ENCODE results near the gene OSBPL5.

The OSBPL5 gene

DNA sequence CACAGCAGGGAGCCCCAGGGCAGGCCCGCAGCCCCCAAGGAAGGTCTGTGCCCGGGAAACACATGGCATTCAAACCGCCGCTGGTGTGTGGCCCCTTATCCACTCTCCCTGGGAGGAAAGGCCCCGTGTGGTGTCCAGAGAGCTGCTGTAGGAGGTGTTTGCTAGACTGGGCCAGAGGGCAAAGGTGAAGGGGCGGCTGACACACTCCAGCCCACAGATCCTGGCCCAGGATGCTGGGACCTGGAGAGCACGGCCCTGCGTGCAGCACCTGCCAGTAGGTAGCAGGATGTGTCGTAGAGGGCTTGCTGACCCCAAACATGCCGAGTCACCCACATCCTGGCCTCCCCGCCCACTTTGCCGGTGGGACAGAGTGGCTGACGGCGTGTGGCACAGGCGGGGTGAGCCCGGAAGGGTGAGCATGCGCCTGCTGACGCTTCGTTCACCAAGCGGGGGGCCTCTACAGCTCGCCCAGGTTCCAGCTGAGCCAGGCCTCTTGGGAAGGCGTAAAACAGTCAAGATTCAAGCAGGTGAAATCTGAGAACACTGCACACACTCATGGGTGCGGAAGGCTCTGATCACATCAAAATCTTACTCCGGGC, 11.0 kb downstream of the OSBPL5 start:
- FAIRE-seq = no peak

DNA sequence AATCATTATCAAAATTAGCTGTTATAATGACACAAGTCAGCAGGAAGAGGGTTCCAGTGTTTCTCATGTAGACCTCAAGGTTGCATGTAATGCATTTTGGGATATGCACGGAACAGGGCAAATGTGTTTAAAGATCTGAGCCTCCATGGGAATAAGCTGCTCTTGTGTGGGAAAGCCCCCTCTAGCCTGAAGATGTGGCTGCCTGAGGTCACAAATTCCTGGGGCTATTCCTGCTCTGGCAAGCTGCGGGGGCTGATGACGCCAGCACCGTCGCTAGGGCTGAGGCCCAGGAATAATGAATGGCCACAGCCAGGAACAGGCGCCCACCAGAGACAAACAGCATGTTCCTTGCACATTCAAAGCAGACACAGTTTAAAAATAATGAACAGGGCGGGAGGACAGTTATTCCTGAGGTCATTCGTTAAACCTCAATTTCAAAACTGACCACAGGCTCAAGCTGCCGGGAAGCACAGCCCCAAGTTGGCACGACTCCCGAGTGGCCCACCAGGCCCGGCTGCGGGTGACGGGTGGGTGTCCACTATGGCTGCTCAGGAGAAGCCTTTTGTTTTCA, 11.7 kb downstream of the OSBPL5 start:
- no peak for DNase-seq (ENCODE audit: insufficient read length, low spot score)
- FAIRE-seq = no peak

More for the DNA sequence above, 11.0 kb downstream of the OSBPL5 start:
- no peak for DNase-seq (ENCODE audit: insufficient read length, low spot score)

DNA sequence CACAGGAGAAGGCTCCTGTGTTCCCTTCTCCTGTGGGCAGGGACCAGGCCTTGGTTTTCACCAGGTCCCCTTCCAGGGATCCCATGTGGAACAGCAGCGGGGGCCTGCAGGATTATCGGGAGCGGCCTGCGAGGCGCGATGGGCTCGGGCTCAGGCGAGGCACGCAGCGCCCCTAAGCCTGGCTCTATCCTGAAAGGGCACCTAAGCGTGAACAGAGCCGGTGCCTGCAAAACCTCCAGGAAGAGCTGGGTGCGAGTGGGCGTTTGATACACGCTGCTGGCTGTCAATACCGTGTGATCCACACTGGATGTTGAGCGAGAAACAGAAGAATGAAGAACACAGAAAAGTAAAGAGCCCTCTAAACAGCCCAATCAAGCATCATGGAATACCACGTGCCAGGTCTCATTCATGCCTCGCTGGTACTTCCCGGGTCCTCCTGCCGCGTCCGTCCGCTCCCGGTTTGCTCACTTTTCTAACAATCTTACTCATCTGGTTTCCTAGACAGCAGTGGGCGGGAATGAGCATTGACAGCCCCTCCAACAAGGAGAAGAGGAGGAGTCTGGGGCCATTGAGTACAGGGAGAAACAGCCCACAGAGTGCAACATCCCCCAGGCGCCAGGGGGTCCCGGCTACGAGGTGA, 12.5 kb downstream of the OSBPL5 start:
- no peak for DNase-seq (ENCODE audit: insufficient read length, low spot score)
- no peak for FAIRE-seq

DNA sequence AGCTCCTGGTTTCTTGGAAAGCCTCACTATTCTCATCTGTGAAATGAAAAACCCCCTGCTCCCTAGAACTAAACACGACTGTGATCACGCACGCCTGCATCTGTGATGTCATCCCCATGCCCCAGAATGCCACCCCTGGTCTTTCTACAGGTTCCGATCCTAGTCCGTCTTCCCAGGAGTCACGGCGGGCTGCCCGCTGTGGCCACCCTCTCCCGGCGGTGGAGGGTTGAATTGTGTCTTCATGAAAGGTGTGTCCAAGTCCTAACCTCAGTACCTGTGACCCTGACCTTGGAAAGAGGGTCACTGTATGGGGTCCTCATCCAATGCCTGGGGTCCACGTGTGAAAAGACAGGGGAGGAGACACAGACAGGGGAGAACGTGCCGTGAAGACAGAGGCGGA, 14.4 kb downstream of the OSBPL5 start:
- DNase-seq (ENCODE audit: insufficient read length, low spot score) = no peak

DNA sequence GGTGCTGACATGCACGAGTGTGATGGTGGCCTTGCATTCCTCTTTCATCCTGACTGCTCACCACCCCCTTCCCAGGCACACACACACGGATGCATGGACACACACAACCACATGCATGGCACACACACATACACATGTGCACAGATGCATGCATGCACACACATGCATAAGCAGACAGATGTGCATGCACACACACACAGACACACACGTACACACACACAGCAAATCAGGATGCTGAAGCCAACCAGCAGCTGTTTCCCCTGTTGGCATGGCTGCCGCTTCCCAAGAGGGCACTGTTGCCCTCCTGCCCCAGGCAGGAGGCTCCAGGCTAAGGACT, 15.3 kb downstream of the OSBPL5 start:
- no peak for FAIRE-seq

More for the DNA sequence above, 14.4 kb downstream of the OSBPL5 start:
- no peak for FAIRE-seq

DNA sequence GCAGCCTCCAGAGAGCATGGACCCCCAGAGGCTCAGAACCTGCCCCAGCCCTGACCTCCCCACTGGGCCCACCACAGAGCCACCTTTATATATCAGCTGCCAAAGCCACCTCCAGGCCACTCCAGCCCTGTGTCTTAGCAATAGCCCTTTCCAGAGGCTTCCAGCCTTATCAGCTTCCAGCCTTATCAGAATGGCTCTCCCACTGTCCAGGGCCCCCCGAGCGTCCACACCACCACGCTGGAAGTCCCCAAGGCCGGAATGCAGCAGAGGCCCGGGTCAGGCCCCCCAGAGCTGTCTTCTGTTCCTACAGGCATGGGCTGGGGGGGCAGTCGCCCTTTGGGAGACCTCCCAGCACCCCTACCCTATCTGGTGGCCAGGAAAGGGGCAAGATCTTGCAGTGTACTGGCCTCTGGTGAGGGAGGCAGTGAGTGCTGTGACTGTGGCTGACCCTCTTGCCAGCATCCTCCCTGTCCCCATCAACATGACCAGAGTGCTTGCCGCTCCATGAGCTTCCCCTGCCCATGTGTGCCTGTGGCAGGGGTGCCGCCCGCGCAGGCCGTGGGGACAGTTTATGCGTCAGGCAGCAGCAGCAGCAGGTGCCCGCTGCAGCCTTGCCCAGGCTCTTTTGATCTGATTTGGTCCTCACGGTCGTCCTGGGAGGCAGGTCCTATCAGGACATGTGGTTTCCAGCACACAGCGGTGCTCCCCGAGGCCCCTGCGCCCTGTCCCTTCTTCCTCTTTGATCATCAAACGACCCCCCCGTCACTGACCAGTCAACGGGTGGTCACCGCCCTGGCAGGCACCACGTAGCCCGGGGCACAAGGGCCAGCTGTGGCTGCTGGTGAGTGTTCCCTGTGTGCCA, 15.9 kb downstream of the OSBPL5 start:
- FAIRE-seq (no peak), DNase-seq (ENCODE audit: insufficient read length, low spot score) (no peak)

More for the DNA sequence above, 15.3 kb downstream of the OSBPL5 start:
- no peak for DNase-seq (ENCODE audit: insufficient read length, low spot score)

DNA sequence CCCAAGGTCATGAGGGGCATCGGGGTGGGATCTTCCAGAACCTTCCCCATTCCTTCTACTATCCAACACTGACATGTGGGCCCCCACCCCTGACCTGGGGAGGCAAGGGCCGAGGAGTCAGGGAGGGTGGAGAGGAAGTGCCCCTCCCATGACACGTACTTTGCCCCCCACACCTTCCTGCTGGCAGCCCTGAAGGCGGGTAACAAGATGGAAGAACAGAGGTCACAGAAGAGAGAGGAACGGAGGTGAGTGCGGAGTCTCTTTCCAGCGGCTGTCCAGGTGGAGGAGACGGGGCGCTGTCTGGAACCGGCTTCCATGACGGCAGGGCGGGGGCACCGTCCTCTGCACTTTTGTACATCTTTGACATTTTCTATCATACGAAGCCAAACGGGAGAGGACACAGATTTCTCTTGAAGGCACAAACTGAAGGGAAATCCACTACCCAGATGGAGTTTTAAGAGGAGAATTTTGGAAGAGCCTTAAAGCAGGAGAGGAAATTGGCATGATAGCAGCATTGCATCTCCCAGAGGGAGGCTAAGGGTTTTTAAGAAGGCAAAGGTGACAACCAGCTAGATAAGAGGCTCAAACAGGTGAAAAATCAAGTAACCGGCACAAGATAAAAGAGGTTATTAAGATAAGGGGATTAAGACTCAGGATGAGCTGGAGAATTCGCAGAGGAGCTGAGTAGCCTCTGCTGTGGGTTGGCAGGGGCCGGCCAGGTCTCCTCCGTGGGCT, 16.7 kb downstream of the OSBPL5 start:
- FAIRE-seq (no peak), DNase-seq (ENCODE audit: insufficient read length, low spot score) (no peak)

DNA sequence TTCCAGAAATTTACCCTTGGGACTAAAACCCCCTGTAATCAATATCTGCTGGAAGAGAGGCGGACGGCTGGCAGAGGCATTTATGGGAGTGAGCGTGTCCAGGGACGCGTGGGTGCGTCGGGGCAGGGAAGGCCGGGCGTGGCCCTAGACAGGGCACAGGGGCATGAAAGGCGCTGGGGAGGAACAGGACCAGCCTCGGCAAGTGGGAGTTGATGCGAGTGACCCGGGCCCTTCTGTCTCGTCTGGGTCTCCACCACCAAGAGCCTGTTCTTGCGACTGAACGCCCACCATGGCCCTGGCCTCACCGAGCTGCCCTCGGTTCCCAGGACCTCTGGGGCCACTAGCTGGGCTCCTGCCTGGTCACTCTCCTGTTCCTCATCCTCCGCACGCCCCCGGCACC, 17.5 kb downstream of the OSBPL5 start:
- FAIRE-seq = no peak

DNA sequence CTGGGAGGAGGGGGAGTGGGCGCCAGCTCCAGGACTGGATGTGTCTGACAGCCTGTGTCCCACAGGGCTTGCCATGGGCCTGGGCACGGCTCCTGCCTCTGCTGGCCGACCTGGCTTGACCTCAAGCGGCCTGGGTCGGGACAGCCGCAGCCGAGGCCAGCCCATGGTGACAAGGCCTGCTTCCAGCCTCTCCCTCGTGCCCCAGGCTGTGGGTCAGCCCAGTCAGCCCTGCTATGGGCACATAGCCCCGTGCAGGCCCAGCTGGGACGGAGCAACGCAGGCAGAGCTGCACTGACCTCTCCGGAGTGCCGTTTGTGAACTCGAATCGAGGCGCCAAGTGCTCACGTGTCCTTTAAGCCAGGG, 17.9 kb downstream of the OSBPL5 start:
- DNase-seq (ENCODE audit: insufficient read length, low spot score) = no peak
- FAIRE-seq = no peak

More for the DNA sequence above, 17.5 kb downstream of the OSBPL5 start:
- DNase-seq (ENCODE audit: insufficient read length, low spot score) = no peak

DNA sequence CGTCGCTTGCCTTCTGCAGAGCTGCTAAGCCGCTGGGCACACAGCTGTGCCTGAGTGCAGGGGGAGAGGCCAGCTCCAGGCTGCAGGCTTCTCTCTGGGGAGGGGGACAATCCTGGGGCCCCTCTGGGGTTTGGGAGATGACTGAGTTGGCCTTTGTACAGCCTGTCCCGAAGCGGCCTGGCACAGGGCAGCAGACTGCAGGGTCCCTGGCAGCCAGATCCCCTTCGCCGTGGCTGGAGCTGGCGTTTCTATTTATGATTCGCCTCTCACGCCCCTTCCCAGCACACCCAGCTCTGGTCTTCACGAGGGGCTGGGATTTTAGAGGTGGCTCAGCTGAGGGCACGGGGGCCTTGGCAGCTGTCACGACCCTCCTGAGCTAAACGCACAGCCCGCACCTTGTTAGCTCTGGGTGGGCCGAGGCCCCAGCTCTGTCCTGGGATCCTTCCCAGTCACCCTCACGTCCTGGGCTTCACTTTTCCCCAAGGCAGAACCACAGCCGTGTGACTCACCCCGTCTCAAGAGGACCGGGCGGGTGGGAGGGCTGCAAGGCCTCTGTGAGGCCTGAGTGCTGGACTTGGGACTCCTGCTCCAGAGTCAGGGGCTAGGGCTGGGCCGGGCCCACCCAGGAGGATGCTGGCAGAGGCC, 18.4 kb downstream of the OSBPL5 start:
- no peak for DNase-seq (ENCODE audit: insufficient read length, low spot score)
- FAIRE-seq = no peak

DNA sequence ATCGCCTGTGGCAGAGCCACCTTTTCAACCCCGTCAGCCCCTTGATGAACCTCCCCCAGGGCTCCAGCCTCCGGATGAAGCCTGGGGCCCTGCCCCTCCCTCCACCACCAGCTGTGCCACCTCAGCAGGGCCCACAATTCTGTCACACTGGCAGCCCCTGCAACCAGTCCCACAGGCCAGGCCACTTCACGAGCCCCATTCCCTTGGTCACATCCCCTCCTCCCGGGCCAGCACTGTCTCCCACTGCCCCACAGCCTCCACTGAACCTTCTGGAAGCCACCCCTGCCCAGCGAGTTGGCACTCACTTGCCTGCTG, 19.9 kb downstream of the OSBPL5 start:
- no peak for DNase-seq (ENCODE audit: insufficient read length, low spot score)

DNA sequence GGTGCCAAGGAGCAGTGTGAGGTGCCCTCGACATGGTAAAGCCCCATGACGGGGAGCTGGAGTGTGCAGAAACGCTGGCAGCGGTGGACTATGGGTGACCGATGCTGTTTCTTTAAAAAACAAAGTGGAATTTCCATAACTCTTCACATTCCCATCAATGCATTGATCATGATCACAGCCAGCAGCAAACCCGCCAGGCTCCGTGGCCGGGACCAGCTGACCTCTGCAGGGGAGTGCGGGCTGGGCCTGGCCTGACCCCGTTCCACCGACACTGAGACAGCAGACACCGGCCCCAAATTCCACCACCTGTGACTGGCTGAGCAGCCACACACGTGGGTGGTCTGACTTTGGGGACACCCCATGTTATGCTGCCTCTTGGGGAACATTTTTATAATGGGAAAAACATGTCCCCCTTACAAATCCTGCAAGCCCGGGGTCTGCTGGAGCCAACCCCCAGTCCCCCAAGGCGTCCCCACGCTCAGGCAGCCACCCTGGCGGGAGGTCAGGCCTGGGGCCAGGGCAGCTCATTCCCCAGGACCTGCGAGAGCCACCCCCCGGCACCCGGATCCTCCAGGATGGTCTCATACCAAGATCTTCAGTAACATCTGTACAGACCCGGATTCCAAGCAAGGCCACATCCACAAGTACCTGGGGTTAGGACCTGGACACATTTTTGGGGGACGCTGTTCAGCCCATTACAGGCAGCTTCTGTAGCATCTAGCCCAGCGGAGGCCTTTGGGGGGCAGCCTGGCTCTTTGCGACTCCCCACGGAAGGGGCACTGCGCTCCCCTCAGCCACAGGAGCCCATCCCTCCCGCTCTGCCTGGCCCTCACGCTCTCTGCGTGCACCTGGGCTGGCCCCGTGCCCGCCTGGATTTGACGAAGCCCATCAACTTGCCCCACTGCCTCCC, 20.6 kb downstream of the OSBPL5 start:
- DNase-seq (ENCODE audit: insufficient read length, low spot score) = no peak
- no peak for FAIRE-seq

More for the DNA sequence above, 19.9 kb downstream of the OSBPL5 start:
- FAIRE-seq = no peak

DNA sequence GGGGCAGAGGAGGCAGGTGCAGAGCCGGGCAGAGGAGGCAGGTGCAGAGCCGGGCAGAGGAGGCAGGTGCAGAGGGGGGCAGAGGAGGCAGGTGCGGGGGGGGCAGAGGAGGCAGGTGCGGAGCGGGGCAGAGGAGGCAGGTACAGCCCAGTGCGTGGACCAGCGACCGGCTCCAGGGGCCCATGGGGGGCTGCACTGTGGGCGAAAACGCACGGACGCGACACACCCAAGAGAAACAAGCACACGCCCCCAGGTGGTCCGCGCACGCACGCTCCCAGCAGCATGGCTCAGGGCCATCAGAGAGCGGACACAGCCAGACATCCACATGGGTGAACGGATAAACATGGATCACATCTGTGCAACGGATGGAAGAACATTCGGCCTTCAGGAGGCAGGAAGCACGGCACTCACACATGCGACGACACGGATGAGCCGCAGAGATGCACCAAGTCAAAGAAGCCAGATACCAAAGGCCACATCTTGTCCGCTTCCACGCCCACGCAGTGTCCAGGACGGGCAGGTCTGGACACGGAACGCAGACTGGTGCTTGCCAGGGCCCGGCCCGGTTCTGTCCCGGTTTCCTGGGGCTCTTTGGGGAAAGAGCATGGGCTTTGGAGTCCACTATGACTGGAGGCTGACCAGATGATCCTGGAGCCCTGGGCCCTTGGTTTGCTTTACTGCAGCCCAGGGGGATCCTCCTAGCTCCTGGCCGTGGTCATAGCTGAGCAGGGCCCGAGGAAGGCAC, 21.8 kb downstream of the OSBPL5 start:
- FAIRE-seq = no peak
- DNase-seq (ENCODE audit: insufficient read length, low spot score) = no peak

DNA sequence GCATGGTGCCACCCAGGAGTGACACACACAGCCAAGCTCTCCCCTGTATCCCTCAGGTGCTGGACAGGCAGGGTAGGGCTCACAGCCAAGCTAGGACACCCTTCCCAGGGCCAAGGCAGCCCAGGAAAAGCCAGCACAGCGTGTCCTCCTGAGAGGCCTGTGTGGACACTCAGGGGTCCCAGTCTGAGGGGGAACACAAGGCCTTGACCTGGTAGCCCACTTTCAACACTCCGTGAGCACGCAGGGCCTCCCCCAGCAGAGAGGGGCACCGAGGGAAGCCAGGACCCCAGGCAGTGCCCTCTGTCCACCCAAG, 24.9 kb downstream of the OSBPL5 start:
- DNase-seq (ENCODE audit: insufficient read length, low spot score) = no peak
- no peak for FAIRE-seq

DNA sequence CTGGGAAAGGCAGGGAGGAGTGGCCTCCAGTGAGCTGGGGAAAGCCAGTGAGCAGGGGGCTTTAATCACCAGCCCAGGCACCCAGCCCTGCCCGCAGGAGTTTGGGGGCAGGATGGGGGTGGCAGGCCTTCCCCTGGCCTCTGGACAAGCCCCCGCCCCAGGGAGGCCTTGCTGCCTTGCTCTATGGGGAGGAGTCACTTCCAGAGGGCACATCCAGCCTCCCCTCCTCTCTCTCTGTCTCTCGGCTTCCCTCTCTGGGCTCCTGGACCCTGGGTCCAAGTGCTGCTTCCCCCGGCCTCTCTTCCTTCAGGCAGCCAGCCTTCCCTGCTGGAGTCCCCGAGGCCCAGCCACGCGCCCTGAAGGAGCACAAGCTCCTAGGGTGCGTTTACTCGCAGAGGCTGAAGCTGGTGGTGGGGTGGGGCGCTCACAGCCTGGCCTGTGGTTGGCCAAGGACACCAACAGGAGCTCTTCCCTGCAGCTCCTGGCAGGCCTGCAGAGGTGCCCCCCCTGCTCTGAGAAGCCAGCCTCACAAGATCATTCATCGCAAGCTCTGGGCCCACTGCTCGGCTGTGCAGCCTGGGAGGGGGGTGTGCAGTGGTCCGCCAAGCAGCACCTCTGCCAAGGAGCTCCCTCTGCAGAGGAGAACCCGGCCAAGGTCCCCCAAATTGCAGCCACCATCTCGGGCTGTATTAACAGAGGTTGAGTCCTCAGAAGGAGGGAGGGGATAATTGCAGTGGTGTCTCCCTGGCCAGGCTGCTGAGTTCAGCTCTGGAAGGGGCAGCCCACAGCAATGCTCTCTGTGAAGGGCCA, 25.4 kb downstream of the OSBPL5 start:
- FAIRE-seq (no peak), DNase-seq (ENCODE audit: insufficient read length, low spot score) (no peak)

DNA sequence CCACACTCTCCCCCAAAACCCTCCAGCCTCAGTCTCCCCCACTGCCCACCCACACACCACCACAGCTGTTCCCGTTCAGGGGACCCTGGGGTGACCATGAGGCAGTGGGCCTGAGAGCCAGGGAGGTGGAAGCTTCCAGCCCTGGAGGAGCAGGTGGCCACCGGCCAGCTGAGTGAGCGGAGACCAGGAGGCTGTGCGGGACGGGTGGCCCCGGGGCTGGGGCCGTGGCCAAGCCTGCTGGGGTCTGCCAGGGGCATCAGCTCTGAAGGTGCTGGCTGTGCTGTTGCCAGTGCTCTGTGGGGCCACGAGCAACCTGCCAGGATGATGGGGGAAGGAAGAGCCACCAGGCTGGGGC, 26.0 kb downstream of the OSBPL5 start:
- DNase-seq (ENCODE audit: insufficient read length, low spot score) = no peak

DNA sequence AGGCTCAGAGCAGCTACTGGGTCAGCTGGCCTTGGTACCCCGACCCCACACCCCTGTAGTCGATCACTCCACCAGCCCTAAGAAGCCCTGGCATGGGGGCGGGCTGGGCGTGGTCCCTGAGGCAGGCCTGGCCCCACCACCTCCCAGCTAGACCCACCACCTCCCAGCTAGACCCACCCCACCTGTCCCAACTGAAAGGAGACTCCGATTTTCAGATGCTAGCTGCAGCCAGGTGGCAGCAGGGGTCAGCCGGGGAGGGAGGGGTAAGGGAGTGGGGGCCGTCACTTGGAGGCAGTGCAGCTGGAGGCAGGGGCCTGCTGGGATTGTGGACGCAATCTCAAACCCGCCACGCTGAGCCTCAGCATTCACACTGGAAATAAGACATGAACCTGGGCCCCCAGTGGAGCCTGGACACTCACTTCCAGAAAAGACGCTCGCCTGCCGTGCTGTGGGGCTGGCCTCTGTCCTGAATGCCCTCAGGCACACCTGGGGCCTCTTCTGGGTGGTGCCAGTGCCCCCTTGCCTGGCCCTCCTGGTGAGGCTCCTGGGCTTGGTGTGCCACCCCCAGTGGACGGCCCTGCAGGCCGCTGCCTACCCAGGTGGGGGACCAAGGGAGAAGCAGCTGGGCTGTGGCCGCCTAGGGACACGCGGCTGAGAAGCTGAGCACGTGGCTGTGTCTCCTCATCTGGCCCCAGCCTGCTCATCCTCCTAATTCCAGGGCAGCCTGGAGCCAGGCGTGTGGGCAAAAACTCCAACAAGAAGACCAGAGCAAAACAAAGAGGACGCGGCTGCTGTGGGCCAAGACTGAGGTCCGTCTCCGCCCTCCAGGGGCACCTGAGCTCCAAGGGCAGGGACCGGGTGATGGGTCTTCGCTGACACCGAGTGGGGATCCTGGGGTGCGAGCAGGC, 26.7 kb downstream of the OSBPL5 start:
- DNase-seq (ENCODE audit: insufficient read length, low spot score) (no peak), FAIRE-seq (no peak)

More for the DNA sequence above, 26.0 kb downstream of the OSBPL5 start:
- FAIRE-seq = no peak

All from GM19239 (cell line).